Sigmoid colon (tissue), 3 donors: ENCODE data around the gene PELI2.

Experiments used
- POLR2A ChIP-seq, 2 donors: fragments of 450-650 bp; IDR thresholded peaks; one replicate each; pipeline ENCODE4 v1.6.1; 2016; ENCODE audit warnings: antibody characterized with exemption in 2 of 2, mild to moderate bottlenecking in 2 of 2, moderate library complexity in 2 of 2
- TF ChIP-seq, protein P1 (sequence below), 4 experiments: fragments of 450-650 bp in 3 of 4; fragments of 200-600 bp in 1 of 4; IDR thresholded peaks; one replicate each; pipeline ENCODE4 v1.5.1; 2016 to 2019; ENCODE audit warnings: antibody characterized with exemption in 4 of 4, mild to moderate bottlenecking in 3 of 4, moderate library complexity in 2 of 4

DNA sequence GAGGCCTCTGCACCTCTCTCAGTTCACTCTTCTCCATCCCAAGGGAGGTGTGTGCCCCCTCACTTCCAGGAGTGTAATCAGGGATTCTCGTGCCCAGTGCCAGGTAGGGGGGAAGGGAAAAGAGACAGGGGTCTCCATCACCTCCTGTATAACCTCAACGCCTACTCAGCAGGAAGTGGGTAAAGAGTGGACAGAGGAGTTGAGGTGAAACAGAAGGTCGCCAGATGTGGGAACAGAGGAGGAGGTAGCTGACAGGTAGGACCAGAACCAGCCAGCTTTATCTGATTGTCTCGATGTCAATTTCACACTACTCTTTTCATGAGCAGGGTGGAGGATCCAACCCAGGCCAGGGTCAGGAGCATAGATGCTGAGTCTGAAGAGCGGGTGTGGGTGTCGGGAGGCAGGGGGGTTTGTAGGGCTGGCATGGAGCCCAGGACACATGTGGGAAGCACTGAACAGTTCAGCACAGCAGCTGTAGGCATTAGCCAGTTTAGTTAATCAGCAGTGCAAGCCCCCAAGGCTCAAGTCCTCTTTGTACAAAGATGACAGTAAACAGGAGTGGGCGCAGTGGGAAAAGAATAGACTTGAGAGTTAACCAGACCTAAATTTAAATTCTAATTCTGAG, 213.5 kb downstream of the PELI2 start:
- TF ChIP-seq, protein P1, sequence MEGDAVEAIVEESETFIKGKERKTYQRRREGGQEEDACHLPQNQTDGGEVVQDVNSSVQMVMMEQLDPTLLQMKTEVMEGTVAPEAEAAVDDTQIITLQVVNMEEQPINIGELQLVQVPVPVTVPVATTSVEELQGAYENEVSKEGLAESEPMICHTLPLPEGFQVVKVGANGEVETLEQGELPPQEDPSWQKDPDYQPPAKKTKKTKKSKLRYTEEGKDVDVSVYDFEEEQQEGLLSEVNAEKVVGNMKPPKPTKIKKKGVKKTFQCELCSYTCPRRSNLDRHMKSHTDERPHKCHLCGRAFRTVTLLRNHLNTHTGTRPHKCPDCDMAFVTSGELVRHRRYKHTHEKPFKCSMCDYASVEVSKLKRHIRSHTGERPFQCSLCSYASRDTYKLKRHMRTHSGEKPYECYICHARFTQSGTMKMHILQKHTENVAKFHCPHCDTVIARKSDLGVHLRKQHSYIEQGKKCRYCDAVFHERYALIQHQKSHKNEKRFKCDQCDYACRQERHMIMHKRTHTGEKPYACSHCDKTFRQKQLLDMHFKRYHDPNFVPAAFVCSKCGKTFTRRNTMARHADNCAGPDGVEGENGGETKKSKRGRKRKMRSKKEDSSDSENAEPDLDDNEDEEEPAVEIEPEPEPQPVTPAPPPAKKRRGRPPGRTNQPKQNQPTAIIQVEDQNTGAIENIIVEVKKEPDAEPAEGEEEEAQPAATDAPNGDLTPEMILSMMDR (IDR thresholded peaks at IDR 0.05), result no peak
- TF ChIP-seq POLR2A (IDR thresholded peaks at IDR 0.05), result no peak
